Smooth muscle cell of the coronary artery (primary cell): ENCODE data around the gene UBALD1. TPM values are rescaled to one million over a fixed set of nuclear protein-coding genes. Genes with fewer than 3 reads are reported as not detected.

Experiments used
- total RNA-seq: library from RNA; depleted of rRNA; stranded (reverse); fragments of >200 nt; gene quantifications from 2 replicates; pipeline ENCODE4 v1.2.3, GENCODE V29; 2014; ENCODE audit warnings: low replicate concordance

The UBALD1 gene
- 3.2 and 7.1 TPM in 2 replicates for total RNA-seq

DNA sequence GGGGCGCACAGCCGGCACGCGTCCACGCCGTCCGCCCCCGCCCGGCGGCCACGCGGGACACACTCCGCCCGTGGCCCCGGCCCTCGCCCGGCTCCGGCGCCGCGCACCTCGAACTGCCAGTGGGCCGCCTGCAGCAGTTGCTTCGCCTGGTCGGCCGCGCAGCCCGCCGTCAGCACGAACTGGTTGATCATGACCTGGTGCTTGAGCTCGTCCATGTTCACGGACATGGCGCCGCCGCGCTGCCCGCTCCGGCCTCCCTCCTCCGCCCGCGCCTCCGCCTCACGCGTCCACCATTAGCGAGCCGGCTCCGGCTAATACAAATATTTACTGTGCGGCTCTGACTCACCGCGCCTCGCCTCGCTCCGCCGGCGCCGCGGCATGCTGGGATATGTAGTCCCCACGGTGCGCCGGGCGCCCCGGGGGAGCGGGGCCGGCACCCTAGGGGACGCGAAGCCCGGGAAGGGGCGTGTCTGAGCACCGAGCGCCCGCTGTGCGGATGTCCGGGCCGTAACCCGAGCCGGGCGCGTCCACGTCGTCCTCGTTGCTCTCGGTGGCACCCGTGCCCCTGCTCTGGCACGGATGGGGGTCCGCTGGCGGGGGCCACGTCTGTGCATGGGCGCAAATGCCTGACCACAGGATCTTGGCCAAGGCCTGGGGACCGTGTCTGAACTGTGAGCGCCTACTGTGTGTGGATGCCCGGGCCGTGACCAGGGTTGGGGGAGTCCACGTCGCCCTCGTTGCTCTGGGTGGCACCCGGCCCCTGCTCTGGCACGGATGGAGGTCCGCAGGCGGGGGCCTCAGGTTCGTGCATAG, at the start of gene UBALD1:
UBALD1 (minus strand) TSS at position 318 of the 813 bp plus-strand sequence; CDS start at position 227, 91 bp downstream.

DNA sequence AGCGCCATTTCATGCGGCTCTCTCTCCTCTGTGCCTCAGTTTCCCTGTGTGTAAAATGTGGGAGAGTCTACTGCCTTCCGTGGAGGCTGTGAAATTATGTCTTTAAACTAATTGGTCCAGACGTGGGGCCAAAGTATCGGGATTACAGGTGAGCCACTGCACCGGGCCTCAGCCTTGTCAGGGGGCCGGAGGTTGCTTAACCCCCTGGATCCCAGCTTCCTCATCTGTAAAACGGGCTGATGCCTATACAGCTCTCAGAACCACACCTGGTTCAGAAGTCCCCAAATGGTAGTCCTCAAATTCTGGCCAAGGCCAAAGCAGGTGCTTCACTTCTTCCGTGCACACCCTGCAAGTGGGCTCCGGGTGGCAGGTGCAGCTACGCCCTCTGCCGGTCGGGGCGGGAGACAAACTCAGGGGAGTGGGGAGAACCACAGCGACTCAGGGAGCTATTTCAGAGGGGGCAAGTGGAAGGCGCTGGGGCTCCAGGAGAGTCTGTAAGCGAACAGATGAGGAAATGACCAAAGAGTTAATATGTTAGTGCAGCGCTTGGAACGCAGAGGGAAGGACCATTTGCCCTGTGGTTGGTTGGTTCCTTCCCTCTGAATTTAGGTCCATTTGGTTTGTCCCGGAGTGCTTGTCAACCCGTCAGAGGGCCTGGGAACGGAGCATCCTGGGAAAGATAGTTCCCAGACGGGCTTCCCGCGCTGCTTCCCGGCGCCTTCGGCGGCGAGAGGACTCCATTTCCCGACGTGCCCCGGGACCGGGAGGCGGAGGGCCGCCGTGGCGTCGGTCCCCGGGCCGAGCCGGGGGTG, 9.5 kb upstream of the UBALD1 start, which contains the start of gene MGRN1:
MGRN1 (plus strand) TSS at position 812 of the 812 bp plus-strand sequence. CDS start 135 bp downstream, outside the sequence.

Other genes with a start within 250 kb of the UBALD1 start
- gene VASN, start 243.0 kb downstream of the UBALD1 start, total RNA-seq = 34.6 and 59.0 TPM in 2 replicates
- 10.7 and 16.6 TPM in 2 replicates for gene CORO7, start 198.3 kb downstream of the UBALD1 start, total RNA-seq
- gene DNAJA3, start 189.0 kb downstream of the UBALD1 start, total RNA-seq = 38.8 and 42.6 TPM in 2 replicates
- 64.0 and 65.9 TPM in 2 replicates for gene NMRAL1, start 140.3 kb downstream of the UBALD1 start, total RNA-seq
- gene HMOX2, start 138.5 kb downstream of the UBALD1 start, total RNA-seq = 33.6 and 70.6 TPM in 2 replicates
- 6.6 and 7.2 TPM in 2 replicates for gene CDIP1, start 76.1 kb downstream of the UBALD1 start, total RNA-seq
- gene C16orf96, start 58.5 kb downstream of the UBALD1 start, total RNA-seq = under 0.01 TPM in 1 of 2 replicates, not detected in the other
- 20.6 and 25.4 TPM in 2 replicates for gene MGRN1, start 9.9 kb upstream of the UBALD1 start, total RNA-seq
- gene NUDT16L1, start 78.7 kb upstream of the UBALD1 start, total RNA-seq = 17.7 and 24.3 TPM in 2 replicates
- 27.2 and 30.7 TPM in 2 replicates for gene ANKS3, start 119.4 kb upstream of the UBALD1 start, total RNA-seq
- gene DNAAF8, start 119.6 kb upstream of the UBALD1 start, total RNA-seq = 0.47 and 1.1 TPM in 2 replicates
- 4.7 and 5.6 TPM in 2 replicates for gene ZNF500, start 152.3 kb upstream of the UBALD1 start, total RNA-seq
- not detected in 2 replicates for gene SEPTIN12, start 173.5 kb upstream of the UBALD1 start, total RNA-seq
- not detected in 2 replicates for gene SMIM22, start 180.5 kb upstream of the UBALD1 start, total RNA-seq
- 8.3 and 16.6 TPM in 2 replicates for gene ROGDI, start 187.7 kb upstream of the UBALD1 start, total RNA-seq
- gene GLYR1, start 232.4 kb upstream of the UBALD1 start, total RNA-seq = 33.1 and 35.6 TPM in 2 replicates
- 11.4 and 17.8 TPM in 2 replicates for gene UBN1, start 232.6 kb upstream of the UBALD1 start, total RNA-seq